GM18508 (cell line): Measurements from ENCODE around the gene ZDHHC15.
"Not testable (repeated sequence)": the region's sequence is repeated elsewhere in the genome, so short reads cannot be mapped to it uniquely, and the experiment has no call there.

Source experiments
- ATAC-seq: cut with Tn5 transposase; IDR thresholded peaks from one replicate; pipeline ENCODE4 v1.9.1; 2021; ENCODE audit warnings: moderate number of reproducible peaks; ENCODE audit not compliant: insufficient read depth, unreplicated experiment

Gene ZDHHC15, protein sequence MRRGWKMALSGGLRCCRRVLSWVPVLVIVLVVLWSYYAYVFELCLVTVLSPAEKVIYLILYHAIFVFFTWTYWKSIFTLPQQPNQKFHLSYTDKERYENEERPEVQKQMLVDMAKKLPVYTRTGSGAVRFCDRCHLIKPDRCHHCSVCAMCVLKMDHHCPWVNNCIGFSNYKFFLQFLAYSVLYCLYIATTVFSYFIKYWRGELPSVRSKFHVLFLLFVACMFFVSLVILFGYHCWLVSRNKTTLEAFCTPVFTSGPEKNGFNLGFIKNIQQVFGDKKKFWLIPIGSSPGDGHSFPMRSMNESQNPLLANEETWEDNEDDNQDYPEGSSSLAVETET

DNA sequence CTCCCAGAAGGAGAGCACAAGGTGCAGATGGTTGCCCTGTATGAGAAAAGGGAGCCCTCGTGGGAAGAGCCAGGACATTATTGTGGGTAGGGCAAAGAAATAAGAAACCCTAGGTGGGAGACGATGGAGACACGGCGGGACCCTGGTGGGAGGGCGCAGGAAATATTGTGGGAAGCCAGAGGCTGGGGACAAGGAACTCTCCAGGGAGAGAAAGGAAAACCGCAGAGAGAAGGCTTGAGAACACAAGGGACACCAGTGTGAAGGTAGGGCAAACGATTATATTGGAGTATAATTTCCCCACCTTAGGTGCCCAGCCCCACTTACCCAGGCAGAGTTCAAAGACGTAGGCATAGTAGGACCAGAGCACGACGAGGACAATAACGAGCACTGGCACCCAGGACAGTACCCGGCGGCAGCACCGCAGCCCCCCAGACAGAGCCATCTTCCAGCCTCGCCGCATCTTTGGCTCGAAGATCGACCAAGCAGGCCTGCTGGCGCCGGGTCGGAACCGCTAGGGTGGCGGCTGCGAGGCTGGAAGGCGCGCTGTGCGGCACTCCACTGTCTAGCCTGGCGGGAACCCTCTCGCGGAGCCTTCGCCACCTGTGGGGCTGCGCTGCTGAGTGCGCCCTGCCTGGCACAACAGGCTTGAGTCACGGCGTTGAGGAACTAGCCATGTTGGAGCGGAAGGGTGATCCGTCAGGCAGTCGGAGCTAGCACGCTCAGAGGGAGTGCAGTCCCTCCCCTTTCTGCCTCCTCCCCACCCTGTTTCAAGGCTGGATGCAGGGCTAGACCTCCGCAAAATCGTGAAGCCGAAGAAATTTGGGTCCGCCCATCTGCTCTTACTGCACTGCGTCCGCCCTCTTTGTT, at the start of gene ZDHHC15:
Gene ZDHHC15, minus strand, starts transcription at position 473 of the 867 bp plus-strand sequence. Its CDS starts 13 bp downstream, at position 460.
- no peak for ATAC-seq

DNA sequence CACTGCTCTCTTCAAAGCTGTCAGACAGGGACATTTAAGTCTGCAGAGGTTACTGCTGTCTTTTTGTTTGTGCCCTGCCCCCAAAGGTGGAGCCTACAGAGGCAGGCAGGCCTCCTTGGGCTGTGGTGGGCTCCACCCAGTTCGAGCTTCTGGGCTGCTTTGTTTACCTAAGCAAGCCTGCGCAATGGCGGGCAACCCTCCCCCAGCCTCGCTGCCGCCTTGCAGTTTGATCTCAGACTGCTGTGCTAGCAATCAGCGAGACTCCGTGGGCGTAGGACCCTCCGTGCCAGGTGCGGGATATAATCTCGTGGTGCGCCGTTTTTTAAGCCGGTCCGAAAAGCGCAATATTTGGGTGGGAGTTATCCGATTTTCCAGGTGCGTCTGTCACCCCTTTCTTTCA, 37.7 kb upstream of the ZDHHC15 start:
- ATAC-seq: not testable (repeated sequence)

DNA sequence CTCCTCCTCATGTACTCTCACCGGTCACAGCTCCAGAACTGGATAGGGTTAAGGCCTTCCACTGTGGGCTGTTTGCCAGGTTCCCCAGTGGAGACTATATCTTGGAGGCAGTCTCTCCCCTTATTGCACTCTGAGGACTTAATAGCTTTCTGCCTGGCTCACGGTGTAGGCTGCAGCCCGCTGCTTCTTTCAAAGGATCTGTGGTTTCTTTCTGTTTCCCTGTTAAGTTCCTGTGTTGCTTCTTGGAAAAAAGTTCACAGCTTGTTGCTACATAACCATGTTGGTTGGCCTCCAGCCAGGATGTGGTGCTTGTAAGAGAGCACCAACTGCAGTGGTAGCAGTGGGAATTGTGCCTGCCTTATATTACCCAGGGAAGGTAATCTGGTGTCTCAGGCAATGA, 24.9 kb upstream of the ZDHHC15 start:
- ATAC-seq: no peak

DNA sequence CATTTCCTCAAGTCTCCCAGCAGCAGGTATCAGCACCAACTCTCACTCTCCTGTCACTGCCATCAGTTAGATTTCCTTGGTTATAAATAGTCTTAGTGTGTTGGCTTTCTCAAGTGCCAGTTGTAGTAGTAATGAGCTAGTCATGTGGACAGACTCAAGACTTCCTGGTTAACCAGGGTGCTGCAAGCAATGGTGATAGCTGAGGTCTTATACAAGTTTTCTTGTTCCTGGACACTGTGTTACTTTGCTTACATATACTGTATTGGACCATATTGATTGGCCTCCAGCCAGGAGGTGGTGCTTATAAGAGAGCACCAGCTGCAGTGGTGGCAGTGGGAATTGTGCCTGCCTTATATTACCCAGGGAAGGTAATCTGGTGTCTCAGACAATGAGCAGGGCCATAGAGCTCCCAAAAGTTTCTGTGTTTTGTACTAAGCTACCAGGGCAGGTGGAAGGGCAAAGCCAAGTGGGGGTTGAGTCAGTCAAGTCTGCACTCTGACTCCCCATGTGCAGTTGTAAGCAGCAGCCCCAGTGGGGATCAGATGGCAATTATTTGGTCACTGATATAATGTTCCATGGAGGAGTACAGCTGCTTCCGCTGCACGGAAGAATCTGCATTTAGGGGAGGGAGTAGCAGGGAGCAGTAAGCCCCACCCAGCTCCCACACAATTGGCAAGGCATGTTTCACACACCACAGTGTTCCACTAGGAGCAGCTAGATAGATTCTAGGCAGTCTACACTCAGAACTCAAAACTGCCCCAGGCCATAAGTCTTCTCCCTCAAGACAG, 24.1 kb upstream of the ZDHHC15 start:
- ATAC-seq: no peak

DNA sequence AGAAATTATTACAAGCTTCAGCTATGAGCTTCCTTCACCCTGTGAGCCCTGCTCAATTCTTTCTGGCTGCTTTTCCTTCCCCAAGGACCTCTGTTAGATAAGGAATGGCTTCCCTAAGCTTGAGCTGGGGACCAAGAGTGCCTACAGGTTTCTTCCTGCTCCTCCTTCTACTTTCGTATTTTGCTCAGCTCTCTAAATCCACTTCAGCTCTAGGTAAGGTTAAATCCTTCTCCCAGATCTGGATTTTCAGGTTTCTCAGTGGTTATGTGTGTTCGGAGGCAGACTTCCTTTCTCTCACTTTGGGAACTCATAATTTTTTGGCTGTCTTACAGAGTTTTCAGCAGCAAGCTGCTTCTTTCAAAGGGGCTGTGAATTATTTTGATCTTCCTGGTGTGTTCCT, 21.9 kb upstream of the ZDHHC15 start:
- no peak for ATAC-seq

DNA sequence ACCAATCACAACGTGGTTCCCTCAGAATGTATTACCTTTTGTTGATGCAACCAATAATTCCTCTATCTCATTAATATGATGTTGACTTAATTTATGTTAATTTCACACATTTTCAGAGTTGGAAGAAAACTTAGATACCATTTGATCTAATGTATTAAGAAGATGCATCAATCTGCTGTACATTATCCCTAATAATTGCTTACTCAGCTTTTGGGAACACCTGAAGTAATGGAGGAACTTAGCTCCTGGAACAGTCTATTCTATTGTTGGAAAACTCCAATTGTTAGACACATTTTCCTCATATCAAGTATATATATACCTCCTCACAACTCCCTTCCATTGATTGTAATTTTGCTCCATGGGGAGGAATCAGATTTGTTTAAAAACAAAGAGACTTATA, 38.9 kb downstream of the ZDHHC15 start:
- ATAC-seq: no peak

DNA sequence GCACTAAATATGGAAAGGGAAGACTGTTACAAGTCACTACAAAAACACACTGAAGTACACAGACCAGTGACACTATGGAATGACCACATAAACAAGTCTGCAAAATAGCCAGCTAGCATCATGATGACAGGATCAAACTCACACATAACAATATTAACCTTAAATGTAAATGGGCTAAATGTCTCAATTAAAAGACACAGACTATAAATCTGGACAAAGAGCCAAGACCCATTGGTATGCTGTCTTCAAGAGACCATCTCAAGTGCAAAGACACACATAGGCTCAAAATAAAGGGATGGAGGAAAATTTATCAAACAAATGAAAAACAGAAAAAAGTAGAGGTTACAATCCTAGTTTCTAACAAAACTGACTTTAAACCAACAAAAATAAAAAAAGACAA, 61.1 kb downstream of the ZDHHC15 start:
- ATAC-seq: not testable (repeated sequence)

DNA sequence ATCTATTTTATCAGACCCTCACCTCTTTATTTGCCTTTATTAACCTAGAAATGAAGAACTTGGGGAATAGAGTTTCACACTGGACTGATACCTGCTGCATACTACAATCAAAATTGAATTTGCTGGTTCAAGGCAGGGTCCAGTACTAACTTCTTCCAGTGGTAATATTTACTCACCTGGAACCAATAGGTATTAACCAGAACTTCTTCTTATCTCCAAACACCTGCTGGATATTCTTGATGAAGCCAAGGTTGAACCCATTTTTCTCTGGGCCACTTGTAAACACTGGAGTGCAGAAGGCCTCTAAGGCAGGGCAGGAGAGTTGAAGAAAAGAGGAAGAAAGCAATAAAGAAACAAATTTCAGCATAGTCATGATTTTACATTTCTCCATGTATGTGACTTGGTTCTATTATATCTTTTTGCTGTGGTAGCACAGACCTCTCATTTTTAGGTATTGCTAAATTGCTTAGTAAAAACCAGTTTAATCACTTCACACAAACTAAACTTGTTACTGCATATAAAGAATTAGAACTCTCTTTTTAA, 101.1 kb downstream of the ZDHHC15 start:
- no peak for ATAC-seq

DNA sequence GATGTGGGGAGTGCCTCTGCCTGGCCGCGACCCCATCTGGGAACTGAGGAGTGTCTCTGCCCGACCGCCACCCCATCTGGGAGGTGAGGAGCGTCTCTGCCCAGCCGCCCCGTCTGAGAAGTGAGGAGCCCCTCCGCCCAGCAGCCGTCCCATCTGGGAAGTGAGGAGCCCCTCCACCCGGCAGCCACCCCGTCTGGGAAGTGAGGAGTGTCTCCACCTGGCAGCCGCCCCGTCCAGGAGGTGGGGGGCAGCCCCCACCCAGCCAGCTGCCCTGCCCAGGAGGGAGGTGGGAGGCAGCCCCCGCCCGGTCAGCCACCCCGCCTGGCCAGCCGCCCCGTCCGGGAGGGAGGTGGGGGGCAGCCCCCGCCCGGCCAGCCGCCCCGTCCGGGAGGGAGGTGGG, 115.7 kb downstream of the ZDHHC15 start:
- ATAC-seq: not testable (repeated sequence)

DNA sequence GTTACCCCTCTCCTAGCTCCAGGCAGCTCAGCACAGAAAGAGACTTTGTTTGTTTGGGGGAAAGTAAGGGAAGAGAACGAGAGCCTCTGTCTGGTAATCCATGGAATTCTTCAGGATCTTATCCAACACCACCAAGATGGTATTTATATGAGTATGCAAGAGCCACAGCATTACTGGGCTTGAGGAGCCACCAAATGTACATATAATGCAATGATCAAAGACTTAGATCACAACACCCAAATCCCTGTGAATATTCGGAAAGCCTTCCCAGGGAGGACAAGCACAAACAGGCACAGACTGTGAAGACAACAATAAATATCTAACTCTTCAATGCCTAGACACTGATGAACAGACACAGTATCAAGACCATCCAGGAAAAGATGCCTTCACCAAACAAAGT, 132.4 kb downstream of the ZDHHC15 start:
- ATAC-seq: no peak

DNA sequence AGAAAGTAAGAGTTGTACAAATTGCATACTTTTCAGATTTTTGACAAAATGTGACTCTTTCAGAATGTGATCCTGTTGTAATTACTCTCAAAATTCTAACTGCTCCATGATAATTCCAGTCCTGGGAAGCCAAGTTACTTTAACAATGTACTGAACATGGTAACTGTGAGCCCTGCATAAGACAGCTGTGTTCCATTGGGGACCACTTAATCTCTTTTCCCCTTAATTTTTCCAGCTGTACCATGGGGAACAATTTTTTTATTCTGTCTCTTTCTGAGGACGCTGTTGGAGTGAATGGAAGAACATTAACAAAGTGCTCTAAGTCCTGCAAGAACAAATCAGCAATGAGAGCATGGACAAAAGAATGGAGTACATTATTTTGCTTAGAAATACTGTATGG, 153.1 kb downstream of the ZDHHC15 start:
- ATAC-seq: no peak

DNA sequence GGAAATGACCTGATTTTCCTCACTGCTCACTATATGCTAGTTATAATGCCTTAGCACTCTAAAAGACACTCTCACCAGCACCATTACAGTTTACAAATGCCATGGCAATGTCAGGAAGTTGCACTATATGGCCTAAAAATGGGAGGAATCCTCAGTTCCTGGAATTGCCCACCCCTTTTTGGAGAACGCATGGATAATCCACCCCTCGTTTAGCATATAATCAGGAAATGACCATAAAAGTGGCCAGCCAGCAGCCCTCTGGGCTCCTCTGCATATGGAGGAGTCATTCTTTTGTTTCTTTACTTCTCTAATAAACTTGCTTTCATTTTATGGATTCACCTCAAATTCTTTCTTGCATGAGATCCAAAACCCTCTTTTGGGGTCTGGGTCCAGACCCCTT, 156.0 kb downstream of the ZDHHC15 start:
- no peak for ATAC-seq

DNA sequence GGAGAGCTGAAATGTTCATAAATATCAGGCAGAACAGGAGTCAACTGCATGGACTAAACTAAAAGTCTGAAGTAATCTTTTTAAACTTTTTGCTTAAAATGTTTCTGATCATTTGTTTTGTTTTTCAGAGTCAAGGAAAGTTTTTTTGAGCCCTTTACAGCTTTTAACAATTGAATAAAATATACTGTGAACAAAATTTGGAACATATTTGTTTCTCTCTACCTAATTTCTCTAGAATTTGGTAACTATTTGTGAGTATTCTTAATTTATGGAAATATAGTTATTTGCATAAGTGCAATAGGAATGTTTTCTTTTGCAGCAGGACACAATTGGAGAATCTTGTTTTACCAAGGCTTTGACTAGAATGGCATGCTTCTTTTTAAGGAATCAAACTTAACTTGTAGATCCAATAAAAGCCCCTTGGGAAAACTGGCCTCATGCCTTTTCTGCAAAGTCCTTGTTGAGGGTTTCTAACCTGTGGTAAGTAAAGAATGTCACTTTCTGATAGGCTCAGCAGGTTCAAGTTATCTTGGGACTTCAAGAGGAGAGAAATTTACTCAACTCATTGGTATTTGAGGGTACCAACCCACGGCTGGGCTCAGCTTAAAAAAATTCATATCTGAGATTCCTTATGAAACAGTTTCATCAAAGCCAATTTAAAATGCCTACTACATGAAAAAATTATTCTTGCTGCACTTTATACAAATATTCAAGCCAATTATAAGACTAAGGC, 157.4 kb downstream of the ZDHHC15 start:
- no peak for ATAC-seq

DNA sequence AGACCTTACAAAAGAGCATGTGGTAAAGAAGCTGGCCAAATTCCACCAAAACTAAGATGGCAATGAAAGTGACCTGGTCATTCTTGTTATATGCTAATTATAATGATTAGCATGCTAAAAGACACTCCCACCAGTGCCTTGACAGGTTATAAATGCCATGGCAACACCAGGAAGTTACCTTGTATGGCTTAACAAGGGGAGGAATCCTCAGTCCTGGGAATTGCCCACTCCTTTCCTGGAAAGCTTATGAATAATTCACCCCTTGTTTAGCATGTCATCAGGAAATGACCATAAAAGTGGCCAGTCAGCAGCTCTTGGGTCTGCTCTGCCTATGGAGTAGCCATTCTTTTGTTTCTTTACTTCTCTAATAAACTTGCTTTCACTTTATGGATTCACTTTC, 161.0 kb downstream of the ZDHHC15 start:
- no peak for ATAC-seq

DNA sequence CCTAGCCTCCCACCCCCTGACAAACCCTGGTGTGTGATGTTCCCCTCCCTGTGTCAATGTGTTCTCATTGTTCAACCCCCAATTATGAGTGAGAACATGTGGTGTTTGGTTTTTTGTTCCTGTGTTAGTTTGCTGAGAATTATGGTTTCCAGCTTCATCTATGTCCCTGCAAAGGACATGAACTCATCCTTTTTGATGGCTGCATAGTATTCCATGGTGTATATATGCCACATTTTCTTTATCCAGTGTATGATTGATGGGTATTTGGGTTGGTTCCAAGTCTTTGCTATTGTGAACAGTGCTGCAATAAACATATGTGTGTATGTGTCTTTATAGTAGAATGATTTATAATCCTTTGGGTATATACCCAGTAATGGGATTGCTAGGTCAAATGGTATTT, 174.2 kb downstream of the ZDHHC15 start:
- ATAC-seq: not testable (repeated sequence)

DNA sequence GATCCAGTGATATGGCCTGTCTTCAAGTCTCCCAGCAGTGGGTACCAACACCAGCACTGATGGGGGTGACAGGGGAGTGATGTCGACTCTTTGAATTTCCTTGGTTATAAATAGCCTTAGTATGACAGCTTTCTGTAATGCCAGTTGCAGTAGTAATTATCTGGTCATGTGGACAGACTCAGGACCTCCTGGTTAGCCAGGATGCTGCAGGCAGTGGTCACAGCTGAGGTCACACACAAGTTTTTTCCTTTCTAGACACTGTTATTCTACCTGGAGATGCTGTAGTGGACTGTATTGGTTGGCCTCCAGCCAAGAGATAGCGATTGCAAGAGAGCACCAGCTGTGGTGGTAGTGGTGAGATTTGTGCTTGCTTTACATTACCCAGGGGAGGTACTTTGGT, 185.3 kb downstream of the ZDHHC15 start:
- ATAC-seq: no peak

DNA sequence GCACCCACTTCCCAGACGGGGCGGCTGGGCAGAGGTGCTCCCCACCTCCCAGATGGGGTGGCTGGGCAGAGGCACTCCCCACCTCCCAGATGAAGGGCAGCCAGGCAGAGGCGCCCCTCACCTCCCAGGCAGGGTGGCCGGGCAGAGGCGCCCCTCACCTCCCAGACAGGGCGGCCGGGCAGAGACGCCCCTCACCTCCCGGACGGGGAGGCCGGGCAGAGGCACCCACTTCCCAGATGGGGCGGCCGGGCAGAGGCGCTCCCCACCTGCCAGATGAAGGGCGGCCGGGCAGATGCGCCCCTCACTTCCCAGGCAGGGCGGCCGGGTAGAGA, 187.7 kb downstream of the ZDHHC15 start:
- no peak for ATAC-seq

DNA sequence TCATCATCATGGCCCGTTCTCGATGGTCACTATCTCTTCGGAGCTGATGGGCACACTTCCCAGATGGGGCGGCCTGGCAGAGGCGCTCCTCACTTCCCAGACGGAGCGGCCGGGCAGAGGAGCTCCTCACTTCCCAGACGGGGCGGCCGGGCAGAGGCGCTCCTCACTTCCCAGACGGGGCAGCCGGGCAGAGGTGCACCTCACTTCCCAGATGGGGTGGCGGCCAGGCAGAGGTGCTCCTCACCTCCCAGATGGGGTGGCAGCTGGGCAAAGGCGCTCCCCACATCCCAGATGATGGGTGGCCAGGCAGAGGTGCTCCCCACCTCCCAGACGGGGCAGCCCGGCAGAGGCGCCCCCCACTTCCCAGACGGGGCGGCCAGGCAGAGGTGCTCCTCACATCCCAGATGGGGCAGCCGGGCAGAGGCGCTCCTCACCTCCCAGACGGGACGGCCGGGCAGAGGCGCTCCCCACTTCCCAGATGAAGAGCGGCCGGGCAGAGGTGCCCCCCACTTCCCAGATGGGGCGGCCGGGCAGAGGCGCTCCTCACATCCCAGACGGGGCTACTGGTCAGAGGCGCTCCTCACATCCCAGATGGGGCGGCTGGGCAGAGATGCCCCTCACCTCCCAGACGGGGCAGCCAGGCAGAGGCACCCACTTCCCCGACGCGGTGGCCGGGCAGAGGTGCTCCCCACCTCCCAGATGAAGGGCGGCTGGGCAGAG, 188.3 kb downstream of the ZDHHC15 start:
- not testable (repeated sequence) for ATAC-seq

DNA sequence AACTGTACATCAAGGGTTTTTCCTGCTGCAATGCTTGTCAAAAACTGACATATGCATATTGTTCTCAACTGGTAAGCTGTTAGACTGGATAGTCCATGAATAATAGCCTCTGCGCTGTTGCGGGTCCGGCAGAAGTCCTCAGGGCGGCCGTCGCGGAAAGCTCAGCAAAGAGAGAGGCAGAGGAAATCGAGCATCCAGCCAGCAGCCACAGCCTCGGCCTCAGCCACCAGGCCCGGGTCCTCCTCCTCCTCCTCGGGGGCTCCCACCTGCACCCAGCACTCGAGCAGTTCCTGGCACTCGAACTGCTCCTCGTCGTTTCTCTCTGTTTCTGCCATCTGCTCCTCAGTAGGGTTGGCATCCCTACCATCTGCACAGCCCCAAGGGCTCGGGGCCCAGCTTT, 195.2 kb downstream of the ZDHHC15 start:
- no peak for ATAC-seq
